Esophagus muscularis mucosa (tissue), 4 donors: Measurements from ENCODE around the gene KNSTRN.

Experiments
- EP300 ChIP-seq: sonication (generic); formaldehyde crosslinking; IDR thresholded peaks from one replicate; pipeline ENCODE4 v1.6.1; 2017; ENCODE audit warnings: antibody characterized with exemption
- POLR2A ChIP-seq: fragments of 450-650 bp; IDR thresholded peaks from one replicate; pipeline ENCODE4 v1.6.1; 2017; ENCODE audit warnings: antibody characterized with exemption, moderate library complexity, mild to moderate bottlenecking, low read depth
- POLR2AphosphoS5 ChIP-seq, 2 donors: sonication (generic); formaldehyde crosslinking; IDR thresholded peaks; one replicate each; pipeline ENCODE4 v1.6.1; 2017; ENCODE audit warnings: antibody characterized with exemption in 2 of 2
- TF ChIP-seq, protein P1 (sequence below), 3 experiments: fragments of 200-600 bp in 2 of 3; fragments of 450-650 bp in 1 of 3; sonication (generic) in 2 of 3; IDR thresholded peaks; one replicate each; pipeline ENCODE4 v1.5.1; 2017 to 2019; ENCODE audit warnings: antibody characterized with exemption in 3 of 3, mild to moderate bottlenecking in 2 of 3, moderate library complexity in 1 of 3

DNA sequence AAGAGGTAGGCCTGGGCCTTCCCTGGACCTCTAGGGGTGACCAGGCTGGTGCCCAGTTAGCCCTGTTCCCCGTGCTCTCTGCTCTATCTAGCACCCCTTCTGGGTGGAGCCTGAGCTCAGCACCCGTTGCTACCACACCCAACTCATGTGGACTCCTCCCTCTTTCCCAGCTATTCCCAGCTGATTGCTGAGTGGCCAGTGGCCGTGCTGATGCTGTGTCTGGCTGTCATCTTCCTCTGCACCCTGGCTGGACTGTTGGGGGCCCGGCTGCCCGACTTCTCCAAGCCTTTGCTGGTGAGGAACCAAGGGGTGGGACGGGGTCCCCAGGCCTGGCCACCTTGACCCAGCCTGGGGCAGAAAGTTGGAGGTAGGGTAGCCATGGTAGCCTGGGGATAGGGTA is 18.3 kb upstream of the KNSTRN start:
- TF ChIP-seq, protein P1, sequence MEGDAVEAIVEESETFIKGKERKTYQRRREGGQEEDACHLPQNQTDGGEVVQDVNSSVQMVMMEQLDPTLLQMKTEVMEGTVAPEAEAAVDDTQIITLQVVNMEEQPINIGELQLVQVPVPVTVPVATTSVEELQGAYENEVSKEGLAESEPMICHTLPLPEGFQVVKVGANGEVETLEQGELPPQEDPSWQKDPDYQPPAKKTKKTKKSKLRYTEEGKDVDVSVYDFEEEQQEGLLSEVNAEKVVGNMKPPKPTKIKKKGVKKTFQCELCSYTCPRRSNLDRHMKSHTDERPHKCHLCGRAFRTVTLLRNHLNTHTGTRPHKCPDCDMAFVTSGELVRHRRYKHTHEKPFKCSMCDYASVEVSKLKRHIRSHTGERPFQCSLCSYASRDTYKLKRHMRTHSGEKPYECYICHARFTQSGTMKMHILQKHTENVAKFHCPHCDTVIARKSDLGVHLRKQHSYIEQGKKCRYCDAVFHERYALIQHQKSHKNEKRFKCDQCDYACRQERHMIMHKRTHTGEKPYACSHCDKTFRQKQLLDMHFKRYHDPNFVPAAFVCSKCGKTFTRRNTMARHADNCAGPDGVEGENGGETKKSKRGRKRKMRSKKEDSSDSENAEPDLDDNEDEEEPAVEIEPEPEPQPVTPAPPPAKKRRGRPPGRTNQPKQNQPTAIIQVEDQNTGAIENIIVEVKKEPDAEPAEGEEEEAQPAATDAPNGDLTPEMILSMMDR (IDR thresholded peaks at IDR 0.05) = no peak
- TF ChIP-seq POLR2A (no peak), POLR2AphosphoS5 (IDR thresholded peaks at IDR 0.05) (no peak), EP300 (no peak)
